ENCODE measurements around the gene NACC2. TPM values are rescaled to one million over a fixed set of nuclear protein-coding genes. Genes with fewer than 3 reads are reported as not detected.
A peak's percentile ranks its signal among the peaks of the same experiment; 100 is the strongest.

The NACC2 gene
- total RNA-seq, 2 experiments from 2014 or later = 6.0 to 6.2 TPM

- POLR2A ChIA-PET = no interaction called here
- H3K9me3 Mint-ChIP-seq = no peaks in the 10 kb centered on the region
- peak; percentile 62 for DNase-seq
- no peaks in the 10 kb centered on the region for H3K36me3 Mint-ChIP-seq (ENCODE audit: low read depth)
- no peak for TF ChIP-seq CTCF (IDR thresholded peaks at IDR 0.05)
- H3K27ac Mint-ChIP-seq = no peak overlapping the region
- peak; percentile 48 for ATAC-seq
- peaks cover 2% of the 10 kb centered on the region for H3K27me3 Mint-ChIP-seq
- H3K4me1 Mint-ChIP-seq (ENCODE audit: low read depth) = peaks cover 18% of the 10 kb centered on the region
- intact Hi-C loops (cut with micrococcal nuclease) = no loop called here
- CTCF ChIA-PET = no interaction called here
- no peak overlapping the region for H3K4me3 Mint-ChIP-seq
Measured at GRCh38 chr9:135971892-135972291, 123.2 kb downstream of the NACC2 start.

GRCh38 chr9:135971111-135971766 is 123.8 kb downstream of the NACC2 start:
- no peak for ATAC-seq
- no peak for TF ChIP-seq CTCF (IDR thresholded peaks at IDR 0.05)
- Mint-ChIP-seq H3K4me1 (ENCODE audit: low read depth) (peaks cover 15% of the 10 kb centered on the region), H3K27ac (no peak overlapping the region), H3K4me3 (no peak overlapping the region), H3K36me3 (ENCODE audit: low read depth) (no peaks in the 10 kb centered on the region), H3K27me3 (peaks cover 2% of the 10 kb centered on the region), H3K9me3 (no peaks in the 10 kb centered on the region)
- POLR2A ChIA-PET = no interaction called here
- CTCF ChIA-PET = interaction anchor here (1.2 to 6.0 kb wide), 2 partner anchors 151 to 167 kb away, joined by 3 to 54 read pairs; no protein-coding TSS in a partner anchor
- no peak for DNase-seq
- intact Hi-C loops (cut with micrococcal nuclease) = no loop called here

- no peak for TF ChIP-seq CTCF (IDR thresholded peaks at IDR 0.05)
- no peak overlapping the region for H3K4me3 Mint-ChIP-seq
- intact Hi-C loops (cut with micrococcal nuclease) = no loop called here
- H3K36me3 Mint-ChIP-seq (ENCODE audit: low read depth) = no peaks in the 10 kb centered on the region
- ChIA-PET CTCF (interaction anchor here (1.2 to 6.0 kb wide), 3 partner anchors 136 to 168 kb away, joined by 3 to 54 read pairs (median 4); no protein-coding TSS in a partner anchor), POLR2A (interaction anchor here (1.5 kb wide), 1 partner anchor 151 kb away, joined by 4 read pairs; no protein-coding TSS in a partner anchor)
- ATAC-seq (no peak), DNase-seq (no peak)
- peaks cover 15% of the 10 kb centered on the region for H3K4me1 Mint-ChIP-seq (ENCODE audit: low read depth)
- H3K27ac Mint-ChIP-seq = no peak overlapping the region
- peaks cover 2% of the 10 kb centered on the region for H3K27me3 Mint-ChIP-seq
- H3K9me3 Mint-ChIP-seq = no peaks in the 10 kb centered on the region
Measured at GRCh38 chr9:135970128-135970815, 124.8 kb downstream of the NACC2 start.

GRCh38 chr9:135969064-135969683 is 125.9 kb downstream of the NACC2 start:
- H3K27ac Mint-ChIP-seq = no peak overlapping the region
- POLR2A ChIA-PET = interaction anchor here (0.6 to 1.5 kb wide), 2 partner anchors 152 to 277 kb away, joined by 3 to 4 read pairs; no protein-coding TSS in a partner anchor
- no peak overlapping the region for H3K4me3 Mint-ChIP-seq
- intact Hi-C loops (cut with micrococcal nuclease) = loop anchor here (5.0 kb wide), 1 partner anchor 153 kb away; no protein-coding TSS in a partner anchor
- H3K9me3 Mint-ChIP-seq = no peaks in the 10 kb centered on the region
- DNase-seq = no peak
- CTCF ChIA-PET = interaction anchor here (1.4 to 6.0 kb wide), 2 partner anchors 138 to 153 kb away, joined by 4 to 54 read pairs; no protein-coding TSS in a partner anchor
- H3K36me3 Mint-ChIP-seq (ENCODE audit: low read depth) = no peaks in the 10 kb centered on the region
- no peak for TF ChIP-seq CTCF (IDR thresholded peaks at IDR 0.05)
- no peak for ATAC-seq
- peaks cover 15% of the 10 kb centered on the region for H3K4me1 Mint-ChIP-seq (ENCODE audit: low read depth)
- peaks cover 2% of the 10 kb centered on the region for H3K27me3 Mint-ChIP-seq

Data from activated CD8-positive, alpha-beta T cell treated with anti-CD3 and anti-CD28 coated beads for 36 hours (primary cell).